ENCODE measurements around the gene CSF1. TPM values are rescaled to one million over a fixed set of nuclear protein-coding genes. Genes with fewer than 3 reads are reported as not detected.

The CSF1 gene
- polyA plus RNA-seq, 1 donor (not counting 4 experiments of a cell fraction or from before 2014, with no cell fraction given), result 1.8 TPM

DNA sequence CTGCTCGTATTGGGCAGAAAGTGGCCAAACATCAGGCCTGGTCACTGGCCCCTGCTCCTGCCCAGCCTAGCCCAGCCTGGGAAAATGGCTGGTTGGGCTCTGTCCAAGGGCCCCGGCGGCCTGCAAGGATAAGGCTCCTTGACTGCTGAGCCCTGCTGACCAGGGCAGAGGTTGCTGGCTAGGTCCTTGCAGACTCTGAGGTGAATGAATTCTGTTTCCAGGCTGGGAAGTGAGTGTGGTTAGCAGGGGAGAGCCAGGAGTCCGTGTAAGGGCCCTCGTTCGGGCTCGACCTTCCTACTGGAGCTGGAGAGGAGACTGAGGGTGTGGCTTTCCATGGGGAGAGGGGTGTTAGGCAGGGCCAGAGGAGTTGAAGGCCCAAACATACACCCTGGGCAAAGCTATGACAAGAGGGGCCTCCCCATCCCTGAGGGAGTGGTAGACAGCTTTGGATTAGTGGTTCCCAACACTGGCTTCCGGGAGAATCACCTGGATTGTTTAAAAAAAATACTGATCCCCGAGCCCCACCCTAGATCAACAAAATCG, 20.6 kb downstream of the CSF1 start:
- H2AFZ ChIP-seq (ENCODE audit: control insufficient read depth, low read length), result no peak overlapping the region
- DNase-seq (ENCODE audit: low read depth, low spot score) (no peak), FAIRE-seq (no peak)
- H3K4me2 ChIP-seq (ENCODE audit: control insufficient read depth, extremely low read depth, insufficient read depth, low read depth, low read length), result no peak overlapping the region
- H3K4me3 ChIP-seq (ENCODE audit: control insufficient read depth in 2 of 3, extremely low read depth in 1 of 3, insufficient read depth in 2 of 3, low read depth in 1 of 3, low read length in 3 of 3), result no peak overlapping the region
- H4K20me1 ChIP-seq (ENCODE audit: control insufficient read depth, extremely low read depth, insufficient read depth, low read length), result no peaks in the 10 kb centered on the region
- no peak overlapping the region for H3K9ac ChIP-seq (ENCODE audit: control insufficient read depth, extremely low read depth, insufficient read depth, low read length)
- no peaks in the 10 kb centered on the region for H3K79me2 ChIP-seq (ENCODE audit: control insufficient read depth, insufficient read depth, low read length)
- no peaks in the 10 kb centered on the region for H3K9me3 ChIP-seq (ENCODE audit: control insufficient read depth, low read depth, low read length)
- no peak overlapping the region for H3K27ac ChIP-seq (ENCODE audit: control insufficient read depth, insufficient read depth, low read length)
- H3K27me3 ChIP-seq (ENCODE audit: control insufficient read depth, extremely low read depth, insufficient read depth, low read length), result no peaks in the 10 kb centered on the region
- dilution Hi-C loops (cut with MboI; ENCODE audit: extremely low pct_ligation_motif_present, low sequenced_read_pairs), result no loop called here
- no peaks in the 10 kb centered on the region for H3K36me3 ChIP-seq (ENCODE audit: control insufficient read depth in 2 of 2, extremely low read depth in 1 of 2, insufficient read depth in 2 of 2, low read length in 2 of 2)
- peaks cover 12% of the 10 kb centered on the region for H3K4me1 ChIP-seq (ENCODE audit: control insufficient read depth, extremely low read depth, insufficient read depth, low read length)
- TF ChIP-seq EZH2 (IDR thresholded peaks at IDR 0.05; ENCODE audit: low read length), result no peak
- TF ChIP-seq, protein P1, sequence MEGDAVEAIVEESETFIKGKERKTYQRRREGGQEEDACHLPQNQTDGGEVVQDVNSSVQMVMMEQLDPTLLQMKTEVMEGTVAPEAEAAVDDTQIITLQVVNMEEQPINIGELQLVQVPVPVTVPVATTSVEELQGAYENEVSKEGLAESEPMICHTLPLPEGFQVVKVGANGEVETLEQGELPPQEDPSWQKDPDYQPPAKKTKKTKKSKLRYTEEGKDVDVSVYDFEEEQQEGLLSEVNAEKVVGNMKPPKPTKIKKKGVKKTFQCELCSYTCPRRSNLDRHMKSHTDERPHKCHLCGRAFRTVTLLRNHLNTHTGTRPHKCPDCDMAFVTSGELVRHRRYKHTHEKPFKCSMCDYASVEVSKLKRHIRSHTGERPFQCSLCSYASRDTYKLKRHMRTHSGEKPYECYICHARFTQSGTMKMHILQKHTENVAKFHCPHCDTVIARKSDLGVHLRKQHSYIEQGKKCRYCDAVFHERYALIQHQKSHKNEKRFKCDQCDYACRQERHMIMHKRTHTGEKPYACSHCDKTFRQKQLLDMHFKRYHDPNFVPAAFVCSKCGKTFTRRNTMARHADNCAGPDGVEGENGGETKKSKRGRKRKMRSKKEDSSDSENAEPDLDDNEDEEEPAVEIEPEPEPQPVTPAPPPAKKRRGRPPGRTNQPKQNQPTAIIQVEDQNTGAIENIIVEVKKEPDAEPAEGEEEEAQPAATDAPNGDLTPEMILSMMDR (optimal IDR thresholded peaks at IDR 0.05 in 1 of 3, IDR thresholded peaks at IDR 0.05 in 1 of 3, conservative IDR thresholded peaks at IDR 0.05 in 1 of 3; ENCODE audit: extremely low read depth in 1 of 3, insufficient read depth in 2 of 3, low read length in 3 of 3), result no peak
- peaks cover 3% of the 10 kb centered on the region for H3K9me1 ChIP-seq (ENCODE audit: control insufficient read depth, extremely low read depth, insufficient read depth, low read length)

DNA sequence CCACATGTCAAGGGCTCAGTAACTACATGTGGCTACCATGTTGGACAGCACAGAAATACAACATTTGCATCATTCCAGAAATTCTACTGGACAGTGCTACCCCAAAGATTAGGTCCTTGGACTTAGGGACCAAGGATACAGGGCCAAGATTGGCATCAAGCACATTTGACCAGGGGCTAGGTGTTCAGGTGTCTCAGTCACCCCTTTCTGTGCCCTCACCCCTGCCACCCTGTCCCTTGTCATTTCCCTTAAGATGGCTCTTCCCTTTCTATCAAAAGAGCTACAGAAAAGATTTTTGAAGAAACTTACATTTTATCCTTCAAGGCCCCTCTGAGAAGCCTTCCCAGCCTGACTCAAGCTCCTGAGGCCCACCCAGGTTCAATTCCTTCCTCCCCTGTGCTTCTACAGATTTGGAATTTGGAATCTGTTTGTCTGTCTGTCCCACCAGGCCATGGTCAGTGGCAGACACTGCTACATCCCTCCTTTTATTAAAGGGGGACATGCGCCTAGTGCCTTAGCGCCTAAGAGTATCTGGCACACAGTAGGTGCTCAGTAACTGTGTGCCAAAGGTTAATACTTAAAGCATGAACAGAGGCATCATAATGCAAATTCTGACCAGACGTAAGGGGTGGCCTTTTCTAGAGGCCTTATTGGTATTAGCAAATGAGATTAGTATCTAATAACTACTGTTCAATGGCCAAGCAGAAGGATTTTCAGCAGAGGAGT, 21.4 kb downstream of the CSF1 start:
- Histone ChIP-seq H3K4me1 (ENCODE audit: control insufficient read depth, extremely low read depth, insufficient read depth, low read length) (peaks cover 12% of the 10 kb centered on the region), H3K27ac (ENCODE audit: control insufficient read depth, insufficient read depth, low read length) (no peak overlapping the region), H3K9ac (ENCODE audit: control insufficient read depth, extremely low read depth, insufficient read depth, low read length) (no peak overlapping the region), H3K9me3 (ENCODE audit: control insufficient read depth, low read depth, low read length) (no peaks in the 10 kb centered on the region), H3K4me2 (ENCODE audit: control insufficient read depth, extremely low read depth, insufficient read depth, low read depth, low read length) (no peak overlapping the region), H2AFZ (ENCODE audit: control insufficient read depth, low read length) (no peak overlapping the region), H4K20me1 (ENCODE audit: control insufficient read depth, extremely low read depth, insufficient read depth, low read length) (no peaks in the 10 kb centered on the region), H3K36me3 (ENCODE audit: control insufficient read depth in 2 of 2, extremely low read depth in 1 of 2, insufficient read depth in 2 of 2, low read length in 2 of 2) (no peaks in the 10 kb centered on the region), H3K79me2 (ENCODE audit: control insufficient read depth, insufficient read depth, low read length) (no peaks in the 10 kb centered on the region), H3K4me3 (ENCODE audit: control insufficient read depth in 2 of 3, extremely low read depth in 1 of 3, insufficient read depth in 2 of 3, low read depth in 1 of 3, low read length in 3 of 3) (no peak overlapping the region), H3K27me3 (ENCODE audit: control insufficient read depth, extremely low read depth, insufficient read depth, low read length) (no peaks in the 10 kb centered on the region), H3K9me1 (ENCODE audit: control insufficient read depth, extremely low read depth, insufficient read depth, low read length) (peaks cover 3% of the 10 kb centered on the region)
- dilution Hi-C loops (cut with MboI; ENCODE audit: extremely low pct_ligation_motif_present, low sequenced_read_pairs), result no loop called here
- FAIRE-seq (no peak), DNase-seq (ENCODE audit: low read depth, low spot score) (no peak)
- TF ChIP-seq, protein P1 (optimal IDR thresholded peaks at IDR 0.05 in 1 of 3, IDR thresholded peaks at IDR 0.05 in 1 of 3, conservative IDR thresholded peaks at IDR 0.05 in 1 of 3; ENCODE audit: extremely low read depth in 1 of 3, insufficient read depth in 2 of 3, low read length in 3 of 3), result no peak
- no peak for TF ChIP-seq EZH2 (IDR thresholded peaks at IDR 0.05; ENCODE audit: low read length)

All from keratinocyte (primary cell).